Activated CD4-positive, alpha-beta T cell treated with anti-CD3 and anti-CD28 coated beads, Interleukin-2, amount 10 ng/mL, durations not matched to agents 24 days and 14 days (primary cell): ENCODE data around the gene MAP3K4. TPM values are rescaled to one million over a fixed set of nuclear protein-coding genes. Genes with fewer than 3 reads are reported as not detected.

ENCODE experiments used
- DNase-seq: peaks from one replicate; pipeline ENCODE4 v3.0.0; 2022
- H3K27ac Mint-ChIP-seq: one replicate; pipeline ENCODE4 v1.8.0; 2022; ENCODE audit warnings: mild to moderate bottlenecking, mixed read lengths
- H3K27me3 Mint-ChIP-seq: one replicate; pipeline ENCODE4 v1.8.0; 2022; ENCODE audit warnings: mixed read lengths
- H3K36me3 Mint-ChIP-seq: one replicate; pipeline ENCODE4 v1.8.0; 2022; ENCODE audit warnings: low read depth, mild to moderate bottlenecking, mixed read lengths
- H3K4me1 Mint-ChIP-seq: one replicate; pipeline ENCODE4 v1.8.0; 2021; ENCODE audit warnings: mixed read lengths
- H3K4me3 Mint-ChIP-seq: one replicate; pipeline ENCODE4 v1.8.0; 2022; ENCODE audit warnings: mild to moderate bottlenecking, moderate library complexity, mixed read lengths
- H3K9me3 Mint-ChIP-seq: one replicate; pipeline ENCODE4 v1.8.0; 2021; ENCODE audit warnings: mixed read lengths
- intact Hi-C: fragments of 100-400 bp; cut with micrococcal nuclease; formaldehyde crosslinking; loops from one replicate; pipeline ENCODE4 v1.15.1; 2023
- total RNA-seq: library from RNA; stranded (reverse); gene quantifications from 2 replicates; pipeline ENCODE4 v1.2.3, GENCODE V29; 2022

Gene MAP3K4
- total RNA-seq, 1 donor from 2014 or later, result 50.4 TPM

DNA sequence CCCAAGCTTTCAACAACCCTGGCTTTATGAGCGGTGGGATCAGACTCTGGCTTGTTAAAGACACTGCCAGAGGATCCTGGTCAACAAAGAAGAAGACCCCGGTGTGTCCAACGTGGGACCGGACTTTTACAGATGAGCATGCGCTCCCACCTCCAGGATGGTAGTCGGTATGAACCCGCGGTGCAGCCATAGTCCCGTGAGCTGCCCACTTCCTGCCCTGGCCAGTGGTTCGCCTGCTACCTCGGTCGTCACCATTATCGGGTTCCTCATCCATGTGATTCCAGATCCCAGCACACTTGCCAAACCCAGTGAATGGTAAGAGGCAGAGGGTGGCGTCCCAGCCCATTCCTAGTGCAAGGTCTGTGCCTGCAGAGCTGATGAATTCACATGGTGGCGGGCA is 169.6 kb downstream of the MAP3K4 start:
- DNase-seq, result no peak
- Mint-ChIP-seq H3K36me3 (peaks cover 13% of the 10 kb centered on the region), H3K27me3 (no peaks in the 10 kb centered on the region), H3K4me1 (no peaks in the 10 kb centered on the region), H3K9me3 (peaks cover 5% of the 10 kb centered on the region), H3K4me3 (no peak overlapping the region), H3K27ac (no peak overlapping the region)
- intact Hi-C loops, result no loop called here

DNA sequence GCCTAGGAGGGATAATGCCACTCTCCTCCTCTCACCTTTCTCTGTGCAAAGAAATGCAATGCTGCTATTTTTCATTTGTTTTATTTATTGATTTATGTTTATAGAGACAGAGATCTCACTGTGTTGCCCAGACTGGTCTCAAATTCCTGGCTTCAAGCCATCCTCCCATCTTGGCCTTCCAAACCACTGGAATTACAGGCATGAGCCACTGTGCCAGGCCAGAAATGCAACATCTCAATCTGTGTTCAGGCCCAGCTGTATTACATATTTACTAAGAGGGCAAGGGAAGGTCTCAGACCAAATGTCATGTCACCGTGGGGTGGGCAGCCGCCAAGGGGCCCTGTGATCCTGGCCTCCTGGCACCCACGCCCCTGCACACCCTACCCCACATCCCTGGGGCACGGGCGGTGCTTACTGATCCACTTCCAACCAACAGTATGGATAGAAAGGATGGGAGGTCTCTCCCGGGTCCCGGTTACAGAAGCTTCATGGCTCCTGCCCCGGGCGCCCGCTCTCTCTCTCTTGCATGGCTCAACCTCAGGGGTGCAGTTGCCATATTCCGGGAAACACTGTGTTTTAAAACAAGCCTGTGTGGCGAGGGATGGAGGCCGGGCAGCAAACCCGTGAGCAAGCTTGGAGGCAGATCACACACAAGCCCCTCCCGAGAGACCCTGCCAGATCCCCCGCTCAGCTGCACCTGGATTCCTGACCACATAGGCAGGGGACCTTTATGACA is 170.5 kb downstream of the MAP3K4 start:
- Mint-ChIP-seq H3K27me3 (no peaks in the 10 kb centered on the region), H3K9me3 (peaks cover 2% of the 10 kb centered on the region), H3K4me1 (no peaks in the 10 kb centered on the region), H3K4me3 (no peak overlapping the region), H3K36me3 (peaks cover 13% of the 10 kb centered on the region), H3K27ac (no peak overlapping the region)
- no peak for DNase-seq
- intact Hi-C loops, result no loop called here

DNA sequence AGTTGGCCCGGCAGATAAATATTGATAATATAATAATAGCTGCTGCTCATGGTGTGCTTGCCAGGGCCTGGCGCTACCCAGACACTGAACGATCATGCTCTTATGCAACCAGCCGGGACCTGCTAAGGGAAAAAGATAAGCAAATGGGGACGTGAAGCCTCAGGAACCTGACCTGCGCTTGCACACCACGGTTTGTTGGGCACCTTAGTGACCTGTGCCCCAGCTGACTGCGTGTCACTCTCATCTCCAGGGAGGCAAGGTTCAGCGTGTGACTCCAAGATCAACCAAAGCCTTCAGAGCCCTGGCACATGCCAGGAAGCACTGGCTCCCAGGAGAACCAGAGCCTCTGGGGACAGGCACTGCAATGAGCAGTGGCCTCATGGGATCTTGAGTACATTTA is 171.2 kb downstream of the MAP3K4 start:
- no peaks in the 10 kb centered on the region for H3K4me1 Mint-ChIP-seq
- no peaks in the 10 kb centered on the region for H3K27me3 Mint-ChIP-seq
- DNase-seq, result no peak
- intact Hi-C loops, result no loop called here
- H3K4me3 Mint-ChIP-seq, result no peak overlapping the region
- H3K9me3 Mint-ChIP-seq, result no peaks in the 10 kb centered on the region
- H3K27ac Mint-ChIP-seq, result no peak overlapping the region
- peaks cover 12% of the 10 kb centered on the region for H3K36me3 Mint-ChIP-seq

DNA sequence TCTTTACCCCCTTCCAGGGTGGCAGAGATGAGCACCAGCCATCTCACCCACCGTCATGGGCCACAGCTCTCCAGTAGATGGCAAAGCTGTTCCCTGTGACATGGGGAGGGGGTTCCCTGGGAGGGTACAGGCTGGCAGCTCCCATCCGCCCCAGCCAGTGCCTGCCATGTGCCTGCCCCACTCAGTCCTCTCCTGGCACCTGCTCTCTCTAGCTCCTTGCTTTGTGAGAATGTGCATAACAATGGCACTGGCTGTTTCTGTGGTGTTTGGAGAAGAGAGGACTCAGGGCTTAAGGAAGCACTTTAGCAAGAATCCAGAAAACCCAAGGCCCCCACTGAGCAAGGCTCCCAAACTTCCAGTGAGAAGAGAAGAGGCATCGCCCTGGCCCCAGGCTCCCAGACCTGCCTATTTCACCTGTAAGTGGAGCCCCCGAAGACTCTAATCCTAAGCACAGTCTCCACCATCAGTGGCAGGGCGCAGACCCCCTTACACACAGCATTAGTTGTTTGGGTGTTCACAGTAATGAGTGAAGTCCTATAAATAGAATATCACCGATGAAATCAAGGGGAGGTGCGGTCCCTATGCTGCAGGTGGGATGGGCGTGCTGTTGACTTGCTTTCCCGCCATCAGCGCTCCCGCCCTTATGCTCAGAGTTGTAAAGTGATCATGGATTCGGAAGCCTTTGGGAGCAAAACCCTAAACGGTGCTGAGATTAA is 172.1 kb downstream of the MAP3K4 start:
- no peak overlapping the region for H3K4me3 Mint-ChIP-seq
- DNase-seq, result no peak
- H3K27me3 Mint-ChIP-seq, result no peaks in the 10 kb centered on the region
- no peaks in the 10 kb centered on the region for H3K9me3 Mint-ChIP-seq
- intact Hi-C loops, result no loop called here
- H3K4me1 Mint-ChIP-seq, result no peaks in the 10 kb centered on the region
- H3K36me3 Mint-ChIP-seq, result peaks cover 7% of the 10 kb centered on the region
- H3K27ac Mint-ChIP-seq, result no peak overlapping the region

DNA sequence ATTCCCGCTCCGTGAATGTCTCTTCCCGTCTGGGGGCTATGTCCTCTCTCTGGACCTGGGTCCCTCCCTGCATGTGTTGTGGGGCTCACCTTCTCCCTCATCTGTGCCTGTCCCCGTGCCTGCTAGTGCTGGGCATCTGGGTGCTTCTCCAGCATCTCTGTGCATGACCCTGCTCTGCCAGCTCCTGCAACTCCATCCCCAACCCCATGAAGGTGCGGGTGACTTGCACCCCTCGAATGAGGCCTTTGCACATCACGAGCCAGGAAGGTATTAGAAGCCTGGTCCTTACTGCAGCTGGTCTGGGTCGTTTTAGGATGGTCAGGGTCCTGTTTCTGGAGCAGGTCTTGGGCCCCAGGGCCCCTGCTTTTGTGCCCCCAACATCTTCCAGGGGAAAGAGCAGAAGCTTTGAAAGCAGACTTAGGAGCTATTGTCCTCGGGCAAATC is 172.6 kb downstream of the MAP3K4 start:
- Mint-ChIP-seq H3K36me3 (peaks cover 7% of the 10 kb centered on the region), H3K9me3 (no peaks in the 10 kb centered on the region), H3K4me1 (no peaks in the 10 kb centered on the region), H3K27me3 (no peaks in the 10 kb centered on the region), H3K4me3 (no peak overlapping the region), H3K27ac (no peak overlapping the region)
- DNase-seq, result no peak
- intact Hi-C loops, result no loop called here

DNA sequence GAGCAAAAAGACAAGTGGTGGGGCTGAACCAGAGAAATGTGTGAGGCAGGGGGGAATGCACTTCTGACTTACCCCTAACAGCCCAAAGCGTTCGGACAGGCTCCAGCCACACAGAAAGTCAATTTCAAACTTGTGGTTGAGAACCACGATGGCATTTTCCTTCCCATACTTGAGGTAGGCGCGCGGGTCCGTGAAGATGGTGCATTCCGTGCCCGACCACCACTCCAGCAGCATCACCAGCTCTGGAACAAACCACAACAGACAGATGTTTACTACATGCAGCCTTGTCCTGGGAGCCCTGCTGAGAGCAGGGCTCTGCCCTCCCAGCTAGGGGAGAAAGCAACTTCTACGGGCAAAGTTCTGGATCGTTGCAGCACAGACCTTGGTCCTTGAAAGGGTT is 174.6 kb downstream of the MAP3K4 start:
- Mint-ChIP-seq H3K27me3 (no peaks in the 10 kb centered on the region), H3K4me1 (peaks cover 9% of the 10 kb centered on the region), H3K36me3 (peaks cover 6% of the 10 kb centered on the region), H3K4me3 (no peak overlapping the region), H3K9me3 (no peaks in the 10 kb centered on the region), H3K27ac (no peak overlapping the region)
- DNase-seq, result no peak
- intact Hi-C loops, result no loop called here

DNA sequence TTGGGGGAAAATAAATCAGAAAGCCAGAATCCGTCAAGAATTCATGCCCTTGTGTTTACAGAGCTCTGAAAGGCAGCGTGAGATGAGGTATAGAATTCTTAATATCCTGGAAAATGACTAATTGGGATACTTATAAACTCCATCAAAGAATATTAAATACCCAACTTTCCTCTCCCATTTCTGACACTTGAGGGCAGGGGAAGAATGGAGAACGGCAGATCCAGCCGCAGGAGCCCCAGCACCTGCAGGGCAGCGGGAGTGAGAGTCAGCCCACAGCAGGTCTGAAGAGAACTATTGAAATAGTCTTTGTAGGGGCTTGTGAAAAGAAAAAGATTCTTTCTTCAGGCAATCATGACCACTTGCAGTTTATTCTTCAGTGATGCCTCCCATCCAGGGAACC is 175.1 kb downstream of the MAP3K4 start:
- DNase-seq, result no peak
- H3K4me3 Mint-ChIP-seq, result no peak overlapping the region
- peaks cover 9% of the 10 kb centered on the region for H3K4me1 Mint-ChIP-seq
- peaks cover 6% of the 10 kb centered on the region for H3K36me3 Mint-ChIP-seq
- intact Hi-C loops, result no loop called here
- no peaks in the 10 kb centered on the region for H3K27me3 Mint-ChIP-seq
- no peaks in the 10 kb centered on the region for H3K9me3 Mint-ChIP-seq
- no peak overlapping the region for H3K27ac Mint-ChIP-seq
